ENCODE results near the gene PRKX.
"Not testable (repeated sequence)": the region's sequence is repeated elsewhere in the genome, so short reads cannot be mapped to it uniquely, and the experiment has no call there.

Gene PRKX

GRCh38 chrX:3735891-3736290 is 22.4 kb upstream of the PRKX start:
- H2AFZ ChIP-seq (ENCODE audit: low read length); H3K4me1 ChIP-seq (ENCODE audit: low read length); H3K4me3 ChIP-seq (ENCODE audit: low read length); H3K36me3 ChIP-seq (replicated peaks; ENCODE audit: insufficient read depth, low read length); DNase-seq; H4K20me1 ChIP-seq (ENCODE audit: insufficient read depth, low read length); H3F3A ChIP-seq (ENCODE audit: insufficient read depth, low read length); H3K79me2 ChIP-seq (ENCODE audit: low read length); H3K27me3 ChIP-seq (replicated peaks; ENCODE audit: insufficient read depth, low read length); H3K4me2 ChIP-seq (ENCODE audit: low read depth, low read length); H3K27ac ChIP-seq (ENCODE audit: low read length); H3K9ac ChIP-seq (ENCODE audit: low read length); H3K9me2 ChIP-seq (replicated peaks; ENCODE audit: insufficient read depth, low read length); H3K9me3 ChIP-seq (replicated peaks; ENCODE audit: insufficient read depth, low read length): not testable (repeated sequence)

GRCh38 chrX:3734456-3734855 is 21.0 kb upstream of the PRKX start:
- not testable (repeated sequence) for H3K4me3 ChIP-seq (ENCODE audit: low read length); H3K36me3 ChIP-seq (replicated peaks; ENCODE audit: insufficient read depth, low read length); H3K4me2 ChIP-seq (ENCODE audit: low read depth, low read length); H3K27ac ChIP-seq (ENCODE audit: low read length); H3K9me3 ChIP-seq (replicated peaks; ENCODE audit: insufficient read depth, low read length); H3K9me2 ChIP-seq (replicated peaks; ENCODE audit: insufficient read depth, low read length); DNase-seq; H3K27me3 ChIP-seq (replicated peaks; ENCODE audit: insufficient read depth, low read length); H3K4me1 ChIP-seq (ENCODE audit: low read length); H3K79me2 ChIP-seq (ENCODE audit: low read length); H3F3A ChIP-seq (ENCODE audit: insufficient read depth, low read length); H4K20me1 ChIP-seq (ENCODE audit: insufficient read depth, low read length); H2AFZ ChIP-seq (ENCODE audit: low read length); H3K9ac ChIP-seq (ENCODE audit: low read length)

GRCh38 chrX:3733043-3733430 is 19.6 kb upstream of the PRKX start:
- H3K4me2 ChIP-seq (ENCODE audit: low read depth, low read length) = no peak overlapping the region
- no peaks in the 10 kb centered on the region for H3K79me2 ChIP-seq (ENCODE audit: low read length)
- no peak overlapping the region for H2AFZ ChIP-seq (ENCODE audit: low read length)
- no peaks in the 10 kb centered on the region for H3K27me3 ChIP-seq (replicated peaks; ENCODE audit: insufficient read depth, low read length)
- no peaks in the 10 kb centered on the region for H3F3A ChIP-seq (ENCODE audit: insufficient read depth, low read length)
- no peaks in the 10 kb centered on the region for H3K4me1 ChIP-seq (ENCODE audit: low read length)
- H3K9me3 ChIP-seq (replicated peaks; ENCODE audit: insufficient read depth, low read length) = no peaks in the 10 kb centered on the region
- TF ChIP-seq EZH2phosphoT487 (IDR thresholded peaks at IDR 0.05; ENCODE audit: low read length) (no peak), CTCF (IDR thresholded peaks at IDR 0.05; ENCODE audit: low read length) (no peak), EZH2 (optimal IDR thresholded peaks at IDR 0.05; ENCODE audit: low read depth, low read length) (no peak)
- no peak overlapping the region for H3K9ac ChIP-seq (ENCODE audit: low read length)
- no peak overlapping the region for H3K27ac ChIP-seq (ENCODE audit: low read length)
- H3K36me3 ChIP-seq (replicated peaks; ENCODE audit: insufficient read depth, low read length) = no peaks in the 10 kb centered on the region
- H3K9me2 ChIP-seq (replicated peaks; ENCODE audit: insufficient read depth, low read length) = no peaks in the 10 kb centered on the region
- H4K20me1 ChIP-seq (ENCODE audit: insufficient read depth, low read length) = no peaks in the 10 kb centered on the region
- no peak overlapping the region for H3K4me3 ChIP-seq (ENCODE audit: low read length)
- DNase-seq = no peak

GRCh38 chrX:3732326-3733042 is 19.0 kb upstream of the PRKX start:
- DNase-seq; H3K4me2 ChIP-seq (ENCODE audit: low read depth, low read length); H3K36me3 ChIP-seq (replicated peaks; ENCODE audit: insufficient read depth, low read length); H3K9ac ChIP-seq (ENCODE audit: low read length); H3K9me2 ChIP-seq (replicated peaks; ENCODE audit: insufficient read depth, low read length); H3K27ac ChIP-seq (ENCODE audit: low read length); H3K4me3 ChIP-seq (ENCODE audit: low read length); H3K27me3 ChIP-seq (replicated peaks; ENCODE audit: insufficient read depth, low read length); H3K9me3 ChIP-seq (replicated peaks; ENCODE audit: insufficient read depth, low read length); H3K79me2 ChIP-seq (ENCODE audit: low read length); H2AFZ ChIP-seq (ENCODE audit: low read length); H3K4me1 ChIP-seq (ENCODE audit: low read length); H4K20me1 ChIP-seq (ENCODE audit: insufficient read depth, low read length); H3F3A ChIP-seq (ENCODE audit: insufficient read depth, low read length): not testable (repeated sequence)

- Histone ChIP-seq H4K20me1 (ENCODE audit: insufficient read depth, low read length) (no peaks in the 10 kb centered on the region), H2AFZ (ENCODE audit: low read length) (no peak overlapping the region), H3K9ac (ENCODE audit: low read length) (no peak overlapping the region), H3K36me3 (replicated peaks; ENCODE audit: insufficient read depth, low read length) (no peaks in the 10 kb centered on the region), H3K79me2 (ENCODE audit: low read length) (no peaks in the 10 kb centered on the region), H3F3A (ENCODE audit: insufficient read depth, low read length) (no peaks in the 10 kb centered on the region), H3K4me1 (ENCODE audit: low read length) (no peaks in the 10 kb centered on the region), H3K27ac (ENCODE audit: low read length) (no peak overlapping the region), H3K4me3 (ENCODE audit: low read length) (no peak overlapping the region), H3K27me3 (replicated peaks; ENCODE audit: insufficient read depth, low read length) (no peaks in the 10 kb centered on the region), H3K9me3 (replicated peaks; ENCODE audit: insufficient read depth, low read length) (no peaks in the 10 kb centered on the region), H3K4me2 (ENCODE audit: low read depth, low read length) (no peak overlapping the region), H3K9me2 (replicated peaks; ENCODE audit: insufficient read depth, low read length) (no peaks in the 10 kb centered on the region)
- no peak for DNase-seq
- TF ChIP-seq EZH2phosphoT487 (IDR thresholded peaks at IDR 0.05; ENCODE audit: low read length) (no peak), EZH2 (optimal IDR thresholded peaks at IDR 0.05; ENCODE audit: low read depth, low read length) (no peak), CTCF (IDR thresholded peaks at IDR 0.05; ENCODE audit: low read length) (no peak)
Observed at GRCh38 chrX:3728454-3728853, 15.0 kb upstream of the PRKX start.

- H3K27me3 ChIP-seq (replicated peaks; ENCODE audit: insufficient read depth, low read length); H3F3A ChIP-seq (ENCODE audit: insufficient read depth, low read length); H3K4me3 ChIP-seq (ENCODE audit: low read length); H4K20me1 ChIP-seq (ENCODE audit: insufficient read depth, low read length); H3K4me2 ChIP-seq (ENCODE audit: low read depth, low read length); H3K27ac ChIP-seq (ENCODE audit: low read length); H3K36me3 ChIP-seq (replicated peaks; ENCODE audit: insufficient read depth, low read length); H3K79me2 ChIP-seq (ENCODE audit: low read length); H3K9me3 ChIP-seq (replicated peaks; ENCODE audit: insufficient read depth, low read length); H3K9ac ChIP-seq (ENCODE audit: low read length); H3K4me1 ChIP-seq (ENCODE audit: low read length); H2AFZ ChIP-seq (ENCODE audit: low read length); H3K9me2 ChIP-seq (replicated peaks; ENCODE audit: insufficient read depth, low read length); DNase-seq: not testable (repeated sequence)
Observed at GRCh38 chrX:3723460-3723859, 10.0 kb upstream of the PRKX start.
